Gastrocnemius medialis (tissue), 4 donors: Measurements from ENCODE around the gene FLNB.

Source experiments
- POLR2A ChIP-seq, 2 donors: fragments of 450-650 bp; IDR thresholded peaks; one replicate each; pipeline ENCODE4 v1.6.1; 2017; ENCODE audit warnings: antibody characterized with exemption in 2 of 2, mild to moderate bottlenecking in 2 of 2, moderate library complexity in 2 of 2
- TF ChIP-seq, protein P1 (sequence below), 5 experiments: fragments of 450-650 bp in 3 of 5; fragments of 200-600 bp in 2 of 5; sonication (generic) in 2 of 5; IDR thresholded peaks in 4 of 5; conservative IDR thresholded peaks in 1 of 5; 1 replicate in 4 of 5; 2 replicates in 1 of 5; pipeline ENCODE4 v1.5.1; 2016 to 2019; ENCODE audit warnings: antibody characterized with exemption in 5 of 5, mild to moderate bottlenecking in 3 of 5, moderate library complexity in 3 of 5

DNA sequence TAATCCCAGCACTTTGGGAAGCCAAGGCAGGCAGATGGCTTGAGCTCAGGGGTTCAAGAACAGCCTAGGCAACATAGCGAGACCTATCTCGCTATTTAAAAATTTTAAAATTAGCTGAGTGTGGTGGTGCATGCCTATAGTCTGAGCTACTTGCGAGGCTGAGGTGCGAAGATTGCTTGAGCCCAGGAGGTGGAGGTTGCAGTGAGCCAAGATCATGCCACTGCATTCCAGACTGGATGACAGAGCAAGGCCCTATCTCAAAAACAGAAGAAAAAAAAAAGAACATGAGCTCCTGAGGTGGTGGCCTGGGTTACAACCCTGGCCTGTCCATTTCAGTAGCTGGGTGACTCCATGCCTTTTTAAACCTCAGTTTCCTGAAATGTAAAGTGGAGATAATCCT is 195.3 kb downstream of the FLNB start:
- no peak for TF ChIP-seq POLR2A (IDR thresholded peaks at IDR 0.05)
- TF ChIP-seq, protein P1, sequence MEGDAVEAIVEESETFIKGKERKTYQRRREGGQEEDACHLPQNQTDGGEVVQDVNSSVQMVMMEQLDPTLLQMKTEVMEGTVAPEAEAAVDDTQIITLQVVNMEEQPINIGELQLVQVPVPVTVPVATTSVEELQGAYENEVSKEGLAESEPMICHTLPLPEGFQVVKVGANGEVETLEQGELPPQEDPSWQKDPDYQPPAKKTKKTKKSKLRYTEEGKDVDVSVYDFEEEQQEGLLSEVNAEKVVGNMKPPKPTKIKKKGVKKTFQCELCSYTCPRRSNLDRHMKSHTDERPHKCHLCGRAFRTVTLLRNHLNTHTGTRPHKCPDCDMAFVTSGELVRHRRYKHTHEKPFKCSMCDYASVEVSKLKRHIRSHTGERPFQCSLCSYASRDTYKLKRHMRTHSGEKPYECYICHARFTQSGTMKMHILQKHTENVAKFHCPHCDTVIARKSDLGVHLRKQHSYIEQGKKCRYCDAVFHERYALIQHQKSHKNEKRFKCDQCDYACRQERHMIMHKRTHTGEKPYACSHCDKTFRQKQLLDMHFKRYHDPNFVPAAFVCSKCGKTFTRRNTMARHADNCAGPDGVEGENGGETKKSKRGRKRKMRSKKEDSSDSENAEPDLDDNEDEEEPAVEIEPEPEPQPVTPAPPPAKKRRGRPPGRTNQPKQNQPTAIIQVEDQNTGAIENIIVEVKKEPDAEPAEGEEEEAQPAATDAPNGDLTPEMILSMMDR (IDR thresholded peaks at IDR 0.05 in 4 of 5, conservative IDR thresholded peaks at IDR 0.05 in 1 of 5), result no peak
